ENCODE results near the gene GHR. TPM values are rescaled to one million over a fixed set of nuclear protein-coding genes. Genes with fewer than 3 reads are reported as not detected.

The GHR gene
- total and polyA plus RNA-seq, 5 experiments from 2014 or later, result not detected

DNA sequence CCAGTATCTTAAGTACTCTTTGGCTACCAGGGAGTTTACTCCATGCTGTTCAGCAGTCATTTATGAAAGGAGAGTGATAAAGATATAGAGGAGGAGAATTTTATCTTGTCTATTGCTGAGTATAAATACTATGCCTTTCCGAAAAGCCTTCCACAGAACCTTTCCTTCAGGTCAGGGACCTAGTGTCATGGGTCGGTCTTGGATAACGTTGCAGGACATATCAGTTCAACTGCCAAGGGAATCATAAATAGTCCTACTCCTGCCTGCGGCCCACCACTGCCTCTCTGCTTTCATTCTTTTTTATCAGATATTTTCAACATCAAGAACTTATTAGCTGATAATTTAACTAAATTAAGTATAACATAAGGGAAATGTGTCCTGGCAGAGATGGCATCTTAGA lies 211.3 kb downstream of the GHR start:
- no peaks in the 10 kb centered on the region for H3K36me3 Mint-ChIP-seq
- no peak overlapping the region for H3K27ac Mint-ChIP-seq
- H3K4me1 Mint-ChIP-seq, result no peaks in the 10 kb centered on the region
- H3K9me3 Mint-ChIP-seq, result no peaks in the 10 kb centered on the region
- peaks cover 0 to 16% (median 5%) of the 10 kb centered on the region in 5 donors for H3K27me3 Mint-ChIP-seq
- no peak overlapping the region for H3K4me3 Mint-ChIP-seq
- DNase-seq (no peak), ATAC-seq (no peak)
- POLR2A ChIA-PET, result no interaction called here

DNA sequence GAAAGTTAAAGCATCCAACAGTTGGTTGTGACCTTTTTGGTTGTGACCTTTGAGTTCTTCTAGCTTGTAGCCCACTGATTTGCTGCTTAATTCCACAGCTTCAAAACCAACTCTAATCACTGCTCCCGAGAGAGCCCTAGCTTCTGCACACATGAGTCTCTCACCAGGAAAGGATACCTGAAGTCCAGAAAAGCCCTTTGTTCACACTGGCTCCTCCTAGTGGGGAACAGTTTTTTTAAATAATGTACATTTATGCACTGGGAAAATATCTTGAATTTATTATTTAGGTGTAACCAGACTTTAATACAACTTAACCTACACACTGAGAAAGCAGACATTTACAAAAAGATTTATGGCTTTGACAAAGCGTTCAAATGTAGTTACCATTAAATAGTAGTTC lies 213.2 kb downstream of the GHR start:
- POLR2A ChIA-PET, result no interaction called here

DNA sequence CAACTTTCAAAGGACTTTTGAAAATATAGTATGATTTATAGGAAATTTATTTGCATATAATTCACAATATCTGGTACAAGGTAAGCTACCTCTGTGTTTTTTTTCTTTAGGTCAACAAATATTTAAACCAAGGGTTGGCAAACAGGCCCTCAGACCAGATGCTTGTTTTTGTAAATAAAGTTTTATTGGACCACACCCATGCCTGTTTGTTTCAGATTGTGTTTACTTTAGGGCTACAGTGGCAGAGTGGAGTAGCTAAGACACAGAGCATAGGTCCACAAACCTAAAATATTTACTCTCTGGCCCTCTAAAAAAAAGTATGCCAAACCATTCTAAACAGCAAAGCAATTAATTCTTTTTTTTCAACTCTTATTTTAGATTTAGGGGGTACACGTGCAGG lies 213.7 kb downstream of the GHR start:
- H3K27me3 Mint-ChIP-seq, result peaks cover 6 to 29% (median 10%) of the 10 kb centered on the region in 5 donors
- H3K27ac Mint-ChIP-seq, result no peak overlapping the region
- ATAC-seq (no peak), DNase-seq (no peak)
- POLR2A ChIA-PET, result no interaction called here
- no peaks in the 10 kb centered on the region for H3K9me3 Mint-ChIP-seq
- no peak overlapping the region for H3K4me3 Mint-ChIP-seq
- no peaks in the 10 kb centered on the region for H3K4me1 Mint-ChIP-seq
- H3K36me3 Mint-ChIP-seq, result no peaks in the 10 kb centered on the region

More for the DNA sequence above, 213.2 kb downstream of the GHR start:
- Mint-ChIP-seq H3K27ac (no peak overlapping the region), H3K27me3 (peaks cover 4 to 25% (median 8%) of the 10 kb centered on the region in 5 donors), H3K4me3 (no peak overlapping the region), H3K4me1 (no peaks in the 10 kb centered on the region), H3K36me3 (no peaks in the 10 kb centered on the region), H3K9me3 (no peaks in the 10 kb centered on the region)
- no peak for DNase-seq
- no peak for ATAC-seq

DNA sequence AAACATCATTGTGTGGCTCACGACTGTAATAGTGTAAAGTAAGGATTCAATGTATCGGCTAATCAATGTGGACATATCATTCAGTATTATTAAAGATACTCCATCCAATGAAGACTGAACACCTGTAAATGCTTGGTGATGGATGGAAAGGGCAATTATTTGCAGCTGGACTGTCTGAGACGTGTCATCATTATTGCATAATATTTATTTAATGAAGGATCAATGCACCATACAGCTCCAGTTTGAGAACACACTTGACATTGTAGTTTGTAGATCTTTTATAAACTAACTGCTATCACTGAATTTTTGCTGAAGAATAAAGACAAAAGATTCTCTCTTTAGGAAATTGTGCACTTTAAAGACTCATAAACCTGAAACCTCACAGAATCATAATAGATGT lies 215.7 kb downstream of the GHR start:
- ATAC-seq (no peak), DNase-seq (no peak)
- H3K27me3 Mint-ChIP-seq, result peaks cover 10 to 29% (median 10%) of the 10 kb centered on the region in 5 donors
- POLR2A ChIA-PET, result no interaction called here
- no peak overlapping the region for H3K27ac Mint-ChIP-seq
- no peaks in the 10 kb centered on the region for H3K9me3 Mint-ChIP-seq
- H3K4me3 Mint-ChIP-seq, result no peak overlapping the region
- no peaks in the 10 kb centered on the region for H3K36me3 Mint-ChIP-seq
- no peaks in the 10 kb centered on the region for H3K4me1 Mint-ChIP-seq

DNA sequence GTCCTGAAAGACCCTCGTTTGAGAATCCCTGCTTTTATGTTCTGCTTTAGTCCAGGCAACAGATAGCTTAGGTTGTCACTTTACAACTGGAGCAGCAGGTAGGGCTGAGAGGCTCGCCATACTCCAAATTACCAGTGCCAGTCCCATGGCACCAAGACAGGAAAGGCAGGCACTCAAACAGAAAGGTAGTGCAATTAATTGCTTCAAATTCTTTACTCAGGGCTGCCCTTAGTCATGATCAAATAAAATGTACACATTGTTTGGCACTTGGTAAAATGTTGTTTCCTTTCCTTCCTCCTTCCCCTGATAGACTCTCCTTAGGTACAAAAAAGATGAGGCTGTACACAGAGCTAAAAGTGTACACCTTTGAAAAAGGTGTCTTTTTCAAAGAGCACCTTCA lies 217.6 kb downstream of the GHR start:
- Mint-ChIP-seq H3K4me3 (no peak overlapping the region), H3K36me3 (no peaks in the 10 kb centered on the region), H3K9me3 (no peaks in the 10 kb centered on the region), H3K27me3 (peaks cover 10 to 29% (median 22%) of the 10 kb centered on the region in 5 donors), H3K4me1 (no peaks in the 10 kb centered on the region), H3K27ac (no peak overlapping the region)
- ATAC-seq (no peak), DNase-seq (no peak)
- POLR2A ChIA-PET, result no interaction called here

DNA sequence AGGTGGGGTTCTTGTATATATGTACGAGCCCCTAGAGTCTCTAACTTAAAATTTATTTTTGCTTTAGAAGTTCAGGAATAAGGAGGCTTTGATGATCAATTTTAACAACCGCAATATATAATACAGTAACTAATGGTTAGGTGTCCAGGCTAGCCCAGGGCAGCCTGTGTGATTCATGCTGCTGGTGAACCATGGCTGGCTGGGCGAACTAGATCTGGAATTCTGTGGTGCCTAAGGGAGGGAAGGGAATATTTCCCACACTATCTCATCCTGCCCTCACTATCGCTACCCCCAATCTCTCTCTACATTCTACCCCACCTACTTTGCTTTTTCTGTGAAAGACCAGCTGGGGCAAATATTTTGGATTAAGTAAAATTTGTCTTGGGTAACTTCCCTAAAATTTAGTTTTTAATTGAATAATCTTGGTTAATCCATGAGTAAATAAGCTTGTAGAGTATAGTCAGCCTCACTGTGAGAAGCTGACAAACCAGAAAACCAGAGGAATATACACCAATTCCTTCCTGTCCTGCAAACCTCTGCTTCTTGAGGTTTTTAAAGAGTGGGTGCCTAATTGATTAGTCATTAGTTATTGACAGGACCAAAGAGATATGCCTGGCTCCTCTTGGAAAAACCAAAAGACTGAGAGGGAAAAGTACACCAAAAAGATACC lies 218.2 kb downstream of the GHR start:
- Mint-ChIP-seq H3K36me3 (no peaks in the 10 kb centered on the region), H3K4me1 (no peaks in the 10 kb centered on the region), H3K27ac (no peak overlapping the region), H3K4me3 (no peak overlapping the region), H3K27me3 (peaks cover 10 to 29% (median 22%) of the 10 kb centered on the region in 5 donors), H3K9me3 (no peaks in the 10 kb centered on the region)
- DNase-seq (no peak), ATAC-seq (no peak)
- POLR2A ChIA-PET, result no interaction called here

DNA sequence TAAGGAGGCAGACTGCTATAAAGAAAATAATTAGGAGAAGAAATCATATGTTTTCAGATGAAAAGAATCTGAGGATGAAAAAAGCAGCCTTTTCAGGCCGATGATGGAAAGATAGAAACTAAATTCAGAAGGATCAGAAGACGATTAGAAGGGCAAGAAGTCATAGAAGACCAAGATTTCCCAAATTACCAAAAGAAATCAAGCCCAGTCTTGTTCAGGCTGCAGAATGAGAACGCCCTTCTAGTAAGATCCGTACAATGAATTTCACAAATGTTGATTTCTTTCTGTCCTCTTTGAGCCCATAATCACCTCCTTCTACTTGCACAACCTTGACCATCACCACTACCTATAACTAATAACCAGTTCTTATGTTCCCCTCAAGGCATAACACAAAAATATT lies 218.8 kb downstream of the GHR start:
- Mint-ChIP-seq H3K4me1 (no peaks in the 10 kb centered on the region), H3K27ac (no peak overlapping the region), H3K9me3 (no peaks in the 10 kb centered on the region), H3K36me3 (no peaks in the 10 kb centered on the region), H3K4me3 (no peak overlapping the region), H3K27me3 (peaks cover 10 to 29% (median 22%) of the 10 kb centered on the region in 5 donors)
- ATAC-seq (no peak), DNase-seq (no peak)
- POLR2A ChIA-PET, result no interaction called here

DNA sequence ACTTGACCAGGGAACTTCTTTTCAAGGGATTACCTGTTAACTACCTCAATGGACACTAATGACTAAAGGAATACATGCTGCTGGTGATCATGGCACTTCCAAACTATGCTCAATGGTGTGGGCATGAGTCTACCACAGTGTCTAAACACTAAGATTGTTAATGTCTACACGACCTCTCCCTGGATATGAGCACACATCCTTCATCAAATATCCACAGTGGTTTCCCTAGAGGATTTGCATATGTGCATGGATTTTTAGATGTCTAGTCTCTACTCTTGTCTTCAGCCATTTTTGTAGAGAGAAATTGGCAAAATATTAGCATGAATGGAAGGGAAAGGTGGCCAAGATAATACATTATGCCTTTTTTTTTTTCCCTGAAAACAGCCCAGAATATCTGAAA lies 220.1 kb downstream of the GHR start:
- Mint-ChIP-seq H3K27me3 (peaks cover 7 to 22% (median 16%) of the 10 kb centered on the region in 5 donors), H3K4me1 (no peaks in the 10 kb centered on the region), H3K27ac (no peak overlapping the region), H3K9me3 (no peaks in the 10 kb centered on the region), H3K36me3 (no peaks in the 10 kb centered on the region), H3K4me3 (no peak overlapping the region)
- ATAC-seq, result no peak
- no peak for DNase-seq
- POLR2A ChIA-PET, result no interaction called here

DNA sequence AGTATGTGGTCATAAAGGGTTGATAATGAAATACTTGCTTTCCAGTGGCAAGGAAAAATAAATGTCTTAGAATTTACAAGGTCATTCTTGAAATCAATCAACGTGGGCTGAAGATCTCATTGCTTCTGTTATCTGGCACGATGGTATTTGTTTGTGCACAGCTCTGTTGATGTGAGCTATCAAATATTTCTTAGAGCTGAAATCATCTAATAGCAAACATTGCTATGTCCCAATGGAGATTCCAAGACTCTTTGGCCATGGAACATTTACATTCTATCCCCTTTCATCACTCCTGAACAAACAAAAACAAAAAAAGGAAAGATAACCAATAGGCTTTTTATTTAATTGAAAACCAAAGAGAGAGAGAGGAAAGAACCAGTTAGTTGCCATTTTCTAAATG lies 221.9 kb downstream of the GHR start:
- H3K4me1 Mint-ChIP-seq, result no peaks in the 10 kb centered on the region
- no peak overlapping the region for H3K4me3 Mint-ChIP-seq
- no peaks in the 10 kb centered on the region for H3K36me3 Mint-ChIP-seq
- peaks cover 5 to 20% (median 13%) of the 10 kb centered on the region in 5 donors for H3K27me3 Mint-ChIP-seq
- no peak overlapping the region for H3K27ac Mint-ChIP-seq
- no peak for ATAC-seq
- POLR2A ChIA-PET, result no interaction called here
- no peaks in the 10 kb centered on the region for H3K9me3 Mint-ChIP-seq
- no peak for DNase-seq

DNA sequence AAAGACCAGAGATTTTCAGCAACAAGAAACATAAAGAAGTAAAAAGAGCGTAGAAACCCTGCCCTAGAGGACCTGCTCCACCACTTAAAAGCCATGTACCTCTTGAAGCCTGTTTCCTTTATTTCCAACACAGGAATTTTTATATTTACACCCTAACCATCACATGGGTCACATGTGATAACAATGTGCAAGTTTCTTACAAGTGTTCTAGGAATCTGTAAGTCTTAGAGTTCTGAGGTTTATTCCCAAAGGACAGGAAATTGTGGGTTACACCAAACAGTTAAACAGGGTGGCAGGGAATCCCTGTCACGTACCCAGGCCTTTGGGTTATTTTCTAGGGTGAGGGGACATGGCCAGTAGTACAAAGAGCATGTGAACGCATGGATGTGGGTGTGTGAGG lies 224.8 kb downstream of the GHR start:
- Mint-ChIP-seq H3K9me3 (no peaks in the 10 kb centered on the region), H3K27ac (no peak overlapping the region)
- POLR2A ChIA-PET, result no interaction called here

DNA sequence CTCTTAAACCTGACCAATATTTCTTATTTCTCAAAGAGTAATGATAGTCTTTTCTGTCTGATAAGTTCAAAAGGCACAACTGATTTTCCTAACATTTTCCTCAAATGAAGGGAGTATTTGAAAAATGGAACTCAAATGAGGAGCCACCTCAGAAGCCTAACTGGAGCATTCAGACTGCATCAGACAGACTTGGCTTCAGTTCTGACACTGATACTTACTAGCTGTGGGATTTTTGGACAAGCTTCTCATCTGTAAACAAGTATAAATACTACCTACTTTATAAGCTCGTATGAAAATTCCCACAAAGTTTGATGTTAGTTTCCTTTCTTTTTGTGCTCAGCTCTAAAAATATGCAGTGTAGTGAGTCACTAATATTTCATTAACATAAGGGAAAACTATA lies 225.7 kb downstream of the GHR start:
- H3K27ac Mint-ChIP-seq, result no peak overlapping the region
- H3K9me3 Mint-ChIP-seq, result no peaks in the 10 kb centered on the region
- POLR2A ChIA-PET, result no interaction called here
- no peaks in the 10 kb centered on the region for H3K36me3 Mint-ChIP-seq
- H3K4me3 Mint-ChIP-seq, result no peak overlapping the region
- DNase-seq, result no peak
- H3K27me3 Mint-ChIP-seq, result peaks cover 0 to 12% (median 0%) of the 10 kb centered on the region in 5 donors
- no peak for ATAC-seq
- no peaks in the 10 kb centered on the region for H3K4me1 Mint-ChIP-seq

More for the DNA sequence above, 224.8 kb downstream of the GHR start:
- ATAC-seq, result no peak
- peaks cover 0 to 16% (median 3%) of the 10 kb centered on the region in 5 donors for H3K27me3 Mint-ChIP-seq
- H3K4me1 Mint-ChIP-seq, result no peaks in the 10 kb centered on the region
- no peak overlapping the region for H3K4me3 Mint-ChIP-seq
- no peaks in the 10 kb centered on the region for H3K36me3 Mint-ChIP-seq
- DNase-seq, result no peak

DNA sequence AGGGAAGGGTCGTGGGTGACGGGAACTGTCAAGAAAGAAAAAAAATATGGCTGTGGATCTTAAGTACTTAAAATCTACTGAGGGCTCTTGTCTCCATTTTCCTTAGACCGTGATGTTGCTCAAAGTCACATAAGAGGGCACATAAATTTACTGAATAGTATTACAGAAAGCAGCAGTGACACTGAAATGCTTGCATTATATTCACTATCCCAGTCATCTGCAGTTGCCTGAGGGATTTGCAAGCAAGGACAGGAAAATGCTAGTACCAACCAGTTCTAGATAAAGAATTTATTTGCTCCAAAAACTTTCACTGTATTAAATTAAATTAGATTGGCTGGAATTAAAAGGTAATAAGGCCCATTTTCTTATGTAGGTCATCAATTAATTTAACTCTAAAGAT lies 226.8 kb downstream of the GHR start:
- H3K4me1 Mint-ChIP-seq, result no peaks in the 10 kb centered on the region
- H3K4me3 Mint-ChIP-seq, result no peak overlapping the region
- no peak overlapping the region for H3K27ac Mint-ChIP-seq
- POLR2A ChIA-PET, result no interaction called here
- DNase-seq (no peak), ATAC-seq (no peak)
- no peaks in the 10 kb centered on the region for H3K36me3 Mint-ChIP-seq
- peaks cover 0 to 6% (median 0%) of the 10 kb centered on the region in 5 donors for H3K27me3 Mint-ChIP-seq
- H3K9me3 Mint-ChIP-seq, result no peaks in the 10 kb centered on the region

DNA sequence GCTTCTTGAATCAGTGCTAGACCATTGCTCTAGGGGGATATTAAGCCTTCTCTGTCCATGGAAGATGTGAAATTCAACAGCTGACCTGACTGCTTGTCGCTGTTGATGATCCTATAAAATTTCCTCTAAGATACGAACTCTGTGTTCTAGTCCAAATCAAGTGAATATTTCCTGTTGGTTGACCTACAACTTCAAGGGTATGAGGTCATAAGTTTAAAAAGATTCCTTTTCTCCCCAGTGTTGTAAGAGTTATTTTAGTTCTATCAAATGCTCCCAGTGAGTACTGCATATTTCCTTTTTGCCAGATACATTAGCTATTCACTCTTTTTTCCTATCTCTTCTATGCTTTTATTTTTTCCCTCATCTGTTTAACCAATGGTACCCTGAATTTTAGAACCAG lies 230.5 kb downstream of the GHR start:
- no peak for DNase-seq
- H3K4me1 Mint-ChIP-seq, result no peaks in the 10 kb centered on the region

DNA sequence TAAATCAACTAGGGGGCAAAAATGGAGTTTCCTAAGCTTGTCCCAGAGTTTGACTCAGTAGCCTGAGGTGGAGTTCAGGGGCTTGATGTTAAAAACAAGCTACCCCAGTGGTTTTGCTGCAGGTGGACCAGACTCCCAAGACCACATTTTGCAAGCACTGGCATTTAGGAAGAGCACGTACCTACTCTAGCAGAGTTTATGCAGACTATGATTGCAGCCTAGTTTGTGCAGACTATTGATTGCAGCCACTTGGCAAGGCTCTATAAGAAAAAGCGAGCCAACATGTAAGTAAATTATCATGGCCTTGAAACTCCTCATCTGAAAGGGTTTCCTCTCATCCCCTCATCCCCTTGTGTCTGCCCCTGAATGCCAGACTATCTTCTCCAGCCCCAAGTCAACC lies 231.4 kb downstream of the GHR start:
- H3K4me3 Mint-ChIP-seq, result peak overlapping the region in 1 of 10 donors; percentile 40
- H3K9me3 Mint-ChIP-seq, result peaks cover 0 to 8% (median 0%) of the 10 kb centered on the region in 9 donors
- H3K27me3 Mint-ChIP-seq, result peaks cover 4 to 17% (median 8%) of the 10 kb centered on the region in 5 donors
- POLR2A ChIA-PET, result no interaction called here
- no peaks in the 10 kb centered on the region for H3K4me1 Mint-ChIP-seq
- ATAC-seq, result no peak
- H3K27ac Mint-ChIP-seq, result no peak overlapping the region
- H3K36me3 Mint-ChIP-seq, result peaks cover 0 to 7% (median 0%) of the 10 kb centered on the region in 3 donors
- no peak for DNase-seq

More for the DNA sequence above, 230.5 kb downstream of the GHR start:
- no peak overlapping the region for H3K27ac Mint-ChIP-seq
- no peak for ATAC-seq
- POLR2A ChIA-PET, result no interaction called here
- peaks cover 0 to 8% (median 2%) of the 10 kb centered on the region in 5 donors for H3K27me3 Mint-ChIP-seq
- H3K36me3 Mint-ChIP-seq, result no peaks in the 10 kb centered on the region
- no peak overlapping the region for H3K4me3 Mint-ChIP-seq
- H3K9me3 Mint-ChIP-seq, result peaks cover 0 to 1% (median 0%) of the 10 kb centered on the region in 9 donors
